Keratinocyte (primary cell): ENCODE results near the gene VPS35. TPM values are rescaled to one million over a fixed set of nuclear protein-coding genes. Genes with fewer than 3 reads are reported as not detected.

Experiments
- DNase-seq: peaks from one replicate; pipeline ENCODE4 v3.0.0-alpha.2; 2011; ENCODE audit warnings: low read depth, missing footprints, low spot score
- FAIRE-seq: peaks from 2 replicates; lab custom pipeline; 2011; peaks lifted over from hg19 to GRCh38; lab: Jason Lieb, UNC
- H2AFZ ChIP-seq: 2 replicates; pipeline ENCODE4 v1.6.0; 2012; ENCODE audit warnings: low read length, control low read depth, inconsistent platforms; ENCODE audit not compliant: control insufficient read depth
- H3K27ac ChIP-seq: 2 replicates; pipeline ENCODE4 v1.5.1; 2011; ENCODE audit warnings: low read length; ENCODE audit not compliant: control insufficient read depth, insufficient read depth
- H3K27me3 ChIP-seq: 3 replicates; pipeline ENCODE4 v1.6.0; 2011; ENCODE audit warnings: low read length; ENCODE audit not compliant: control insufficient read depth, insufficient read depth; ENCODE audit errors: extremely low read depth
- H3K36me3 ChIP-seq, 2 experiments: 2 replicates in 1 of 2; 3 replicates in 1 of 2; pipeline ENCODE4 v1.5.1; 2011; ENCODE audit warnings: low read length in 2 of 2, mild to moderate bottlenecking in 1 of 2; ENCODE audit not compliant: control insufficient read depth in 2 of 2, insufficient read depth in 2 of 2; ENCODE audit errors: extremely low read depth in 1 of 2
- H3K4me1 ChIP-seq: 3 replicates; pipeline ENCODE4 v1.5.1; 2011; ENCODE audit warnings: low read length; ENCODE audit not compliant: control insufficient read depth, insufficient read depth; ENCODE audit errors: extremely low read depth
- H3K4me2 ChIP-seq: 3 replicates; pipeline ENCODE4 v1.6.0; 2011; ENCODE audit warnings: low read depth, low read length; ENCODE audit not compliant: control insufficient read depth, insufficient read depth; ENCODE audit errors: extremely low read depth
- H3K4me3 ChIP-seq, 3 experiments: fragments of 200-600 bp in 1 of 3; sonication (generic) in 1 of 3; 2 replicates in 2 of 3; 3 replicates in 1 of 3; pipeline ENCODE4 v1.5.1; 2011 to 2016; ENCODE audit warnings: low read length in 3 of 3, mild to moderate bottlenecking in 3 of 3, control low read depth in 2 of 3, inconsistent platforms in 1 of 3, low read depth in 1 of 3, mixed read lengths in 1 of 3, mixed run types in 1 of 3, moderate library complexity in 1 of 3; ENCODE audit not compliant: control insufficient read depth in 2 of 3, insufficient read depth in 2 of 3; ENCODE audit errors: extremely low read depth in 1 of 3
- H3K79me2 ChIP-seq: 2 replicates; pipeline ENCODE4 v1.6.0; 2012; ENCODE audit warnings: low read length; ENCODE audit not compliant: control insufficient read depth, insufficient read depth
- H3K9ac ChIP-seq: 3 replicates; pipeline ENCODE4 v1.6.0; 2011; ENCODE audit warnings: low read length; ENCODE audit not compliant: control insufficient read depth, insufficient read depth; ENCODE audit errors: extremely low read depth
- H3K9me1 ChIP-seq: 3 replicates; pipeline ENCODE4 v1.6.0; 2011; ENCODE audit warnings: low read length; ENCODE audit not compliant: control insufficient read depth, insufficient read depth; ENCODE audit errors: extremely low read depth
- H3K9me3 ChIP-seq: 2 replicates; pipeline ENCODE4 v1.5.1; 2012; ENCODE audit warnings: low read depth, low read length; ENCODE audit not compliant: control insufficient read depth
- H4K20me1 ChIP-seq: 3 replicates; pipeline ENCODE4 v1.6.0; 2011; ENCODE audit warnings: low read length; ENCODE audit not compliant: control insufficient read depth, insufficient read depth; ENCODE audit errors: extremely low read depth
- CTCF ChIP-seq, 3 experiments: IDR thresholded peaks in 1 of 3; conservative IDR thresholded peaks in 1 of 3; optimal IDR thresholded peaks in 1 of 3; 2 replicates in 2 of 3; 3 replicates in 1 of 3; pipeline versions ENCODE3 to v1.5.1; 2011; ENCODE audit warnings: low read length in 3 of 3, mild to moderate bottlenecking in 3 of 3, moderate library complexity in 2 of 3, control low read depth in 1 of 3, inconsistent platforms in 1 of 3; ENCODE audit not compliant: insufficient read depth in 2 of 3; ENCODE audit errors: extremely low read depth in 1 of 3
- EZH2 ChIP-seq: IDR thresholded peaks from one replicate; pipeline ENCODE4 v1.6.1; 2012; ENCODE audit warnings: inconsistent platforms, mild to moderate bottlenecking, low read length, moderate library complexity
- dilution Hi-C: fragments of 300-500 bp; cut with MboI; formaldehyde crosslinking; loops from one replicate; pipeline ENCODE4 v1.7.0; 2020; ENCODE audit warnings: low sequenced_read_pairs; ENCODE audit not compliant: extremely low pct_ligation_motif_present
- polyA plus RNA-seq, 5 experiments: library from polyadenylated mRNA; depleted of rRNA in 3 of 5; stranded (reverse) in 3 of 5; stranded (forward) in 1 of 5; unstranded in 1 of 5; fragments of >200 nt; gene quantifications; 1 replicate in 1 of 5; 2 replicates in 3 of 5; 3 replicates in 1 of 5; pipeline versions ENCODE4 v1.2.1 to v1.2.3, GENCODE V29; 2011 to 2012; ENCODE audit warnings: missing spikeins in 2 of 5, low read depth in 1 of 5, low replicate concordance in 1 of 5

VPS35 gene
- polyA plus RNA-seq, 1 donor (not counting 4 experiments of a cell fraction or from before 2014, with no cell fraction given): 87.3 TPM

DNA sequence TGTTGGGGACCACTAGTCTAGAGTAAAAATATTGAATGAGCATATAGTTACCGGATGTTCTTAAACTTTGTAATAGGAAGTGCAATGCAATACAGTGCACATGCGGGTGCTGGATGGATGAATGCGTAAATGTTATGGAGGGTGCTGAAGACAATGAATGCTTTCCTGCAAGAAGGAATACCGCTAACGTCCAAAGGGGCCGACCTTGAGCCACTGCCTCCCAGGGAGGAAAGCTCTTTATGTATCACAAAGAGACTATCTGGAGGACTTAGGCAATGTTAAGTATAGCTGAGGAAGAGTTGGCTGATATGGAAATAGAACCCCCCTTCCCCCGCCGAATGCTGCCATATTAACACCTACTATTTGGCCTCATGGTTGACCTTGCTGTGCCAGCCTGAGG lies 40.3 kb downstream of the VPS35 start:
- Histone ChIP-seq H3K9ac (no peak overlapping the region), H3K9me3 (no peaks in the 10 kb centered on the region), H3K79me2 (no peaks in the 10 kb centered on the region), H3K36me3 (no peaks in the 10 kb centered on the region), H3K4me1 (no peaks in the 10 kb centered on the region), H3K27ac (no peak overlapping the region), H3K4me3 (no peak overlapping the region), H4K20me1 (no peaks in the 10 kb centered on the region), H3K27me3 (no peaks in the 10 kb centered on the region), H3K9me1 (no peaks in the 10 kb centered on the region), H2AFZ (no peak overlapping the region), H3K4me2 (no peak overlapping the region)
- no peak for TF ChIP-seq CTCF (optimal IDR thresholded peaks at IDR 0.05 in 1 of 3, IDR thresholded peaks at IDR 0.05 in 1 of 3, conservative IDR thresholded peaks at IDR 0.05 in 1 of 3; ENCODE audit: extremely low read depth in 1 of 3, insufficient read depth in 2 of 3, low read length in 3 of 3)
- TF ChIP-seq EZH2: no peak
- DNase-seq (no peak), FAIRE-seq (no peak)
- dilution Hi-C loops: no loop called here

- Histone ChIP-seq H3K79me2 (no peaks in the 10 kb centered on the region), H3K27ac (no peak overlapping the region), H3K4me2 (no peak overlapping the region), H3K9me1 (no peaks in the 10 kb centered on the region), H3K9me3 (no peaks in the 10 kb centered on the region), H3K4me3 (no peak overlapping the region), H2AFZ (no peak overlapping the region), H3K9ac (no peak overlapping the region), H3K27me3 (no peaks in the 10 kb centered on the region), H4K20me1 (no peaks in the 10 kb centered on the region), H3K36me3 (no peaks in the 10 kb centered on the region), H3K4me1 (peaks cover 9% of the 10 kb centered on the region)
- TF ChIP-seq EZH2 (no peak), CTCF (optimal IDR thresholded peaks at IDR 0.05 in 1 of 3, IDR thresholded peaks at IDR 0.05 in 1 of 3, conservative IDR thresholded peaks at IDR 0.05 in 1 of 3; ENCODE audit: extremely low read depth in 1 of 3, insufficient read depth in 2 of 3, low read length in 3 of 3) (no peak)
- FAIRE-seq (no peak), DNase-seq (no peak)
- dilution Hi-C loops: no loop called here
These were observed 49.7 kb downstream of the VPS35 start for GRCh38 chr16:46638947-46639925.
